K562 (cell line): ENCODE measurements around the gene PLAC8L1. TPM values are rescaled to one million over a fixed set of nuclear protein-coding genes. Genes with fewer than 3 reads are reported as not detected.
A peak's percentile ranks its signal among the peaks of the same experiment; 100 is the strongest.

Experiments used
- EP400 ChIP-seq: fragments of 450-650 bp; IDR thresholded peaks from 2 replicates; pipeline ENCODE4 v1.6.1; 2017; ENCODE audit warnings: antibody characterized with exemption, mild to moderate bottlenecking, moderate library complexity
- ETV1 ChIP-seq: fragments of 450-650 bp; conservative IDR thresholded peaks from 2 replicates; pipeline ENCODE4 v1.6.1; 2016; ENCODE audit warnings: missing genetic modification characterization, control low read depth, low read depth, missing compliant biosample characterization
- GTF2A2 ChIP-seq: IDR thresholded peaks from 2 replicates; pipeline ENCODE4 v1.6.1; 2016; ENCODE audit warnings: mild to moderate bottlenecking, missing genetic modification characterization, missing compliant biosample characterization
- KAT8 ChIP-seq: fragments of 450-650 bp; IDR thresholded peaks from 2 replicates; pipeline ENCODE4 v1.6.1; 2016; ENCODE audit warnings: low read depth, mild to moderate bottlenecking
- LCOR ChIP-seq: sonication (generic); formaldehyde crosslinking; IDR thresholded peaks from 2 replicates; pipeline ENCODE4 v1.8.0; 2022; ENCODE audit warnings: mild to moderate bottlenecking, missing genetic modification reagents
- RCOR1 ChIP-seq, 2 experiments: IDR thresholded peaks; 2 replicates each; pipeline ENCODE4 v1.6.1; 2012; ENCODE audit warnings: low read depth in 2 of 2, low read length in 2 of 2, borderline replicate concordance in 1 of 2, improper control_type of control experiment in 1 of 2
- SMARCB1 ChIP-seq: IDR thresholded peaks from 2 replicates; pipeline ENCODE4 v1.6.1; 2011; ENCODE audit warnings: improper control_type of control experiment, low read depth; ENCODE audit not compliant: insufficient read length
- ZNF384 ChIP-seq: IDR thresholded peaks from 2 replicates; pipeline ENCODE4 v1.6.1; 2012; ENCODE audit warnings: low read depth, low read length, improper control_type of control experiment
- polyA plus RNA-seq, 8 experiments: library from polyadenylated mRNA; depleted of rRNA in 4 of 8; stranded (reverse) in 5 of 8; unstranded in 3 of 8; fragments of >200 nt; fragmentation: Nextera tagmentation in 2 of 8; fragmentation: Illumina TruSeq in 1 of 8; extraction: Ambion mirVana in 2 of 8; extraction: Trizol in 1 of 8; gene quantifications; 2 replicates each; pipeline versions ENCODE4 v1.2.1 to v1.2.3, GENCODE V29; 2011 to 2014; ENCODE audit warnings: inconsistent platforms in 1 of 8, missing spikeins in 1 of 8
- total RNA-seq, 7 experiments: library from RNA; depleted of rRNA in 6 of 7; stranded (reverse); fragments of >200 nt in 6 of 7; fragmentation: Illumina TruSeq in 2 of 7; extraction: Trizol in 2 of 7; gene quantifications; 2 replicates each; pipeline versions ENCODE4 v1.2.1 to v1.2.3, GENCODE V29; 2011 to 2021; ENCODE audit warnings: low replicate concordance in 1 of 7
- TF ChIP-seq, protein P1 (sequence below): fragments of 450-650 bp; IDR thresholded peaks from 2 replicates; pipeline ENCODE4 v1.6.1; 2016; ENCODE audit warnings: mild to moderate bottlenecking, moderate library complexity
- TF ChIP-seq, protein P2 (sequence below), 2 experiments: IDR thresholded peaks; 2 replicates each; pipeline ENCODE4 v1.6.1; 2011; ENCODE audit warnings: borderline replicate concordance in 1 of 2, control low read depth in 1 of 2, low read depth in 1 of 2, low read length in 1 of 2, mild to moderate bottlenecking in 1 of 2, mixed read lengths in 1 of 2, moderate library complexity in 1 of 2; ENCODE audit not compliant: insufficient read depth in 1 of 2, insufficient read length in 1 of 2, poor library complexity in 1 of 2, severe bottlenecking in 1 of 2; ENCODE audit errors: extremely low read depth in 1 of 2
- TF ChIP-seq, protein P3 (sequence below): sonication (generic); formaldehyde crosslinking; IDR thresholded peaks from 2 replicates; pipeline ENCODE4 v1.9.0; 2022; ENCODE audit warnings: mild to moderate bottlenecking, missing genetic modification reagents

The PLAC8L1 gene
- total and polyA plus RNA-seq, 9 of the 15 experiments (the other 6 are each of a cell fraction or from before 2014, with no cell fraction given) = 0.10 to 0.43 (median 0.26) TPM; not detected in 3

DNA sequence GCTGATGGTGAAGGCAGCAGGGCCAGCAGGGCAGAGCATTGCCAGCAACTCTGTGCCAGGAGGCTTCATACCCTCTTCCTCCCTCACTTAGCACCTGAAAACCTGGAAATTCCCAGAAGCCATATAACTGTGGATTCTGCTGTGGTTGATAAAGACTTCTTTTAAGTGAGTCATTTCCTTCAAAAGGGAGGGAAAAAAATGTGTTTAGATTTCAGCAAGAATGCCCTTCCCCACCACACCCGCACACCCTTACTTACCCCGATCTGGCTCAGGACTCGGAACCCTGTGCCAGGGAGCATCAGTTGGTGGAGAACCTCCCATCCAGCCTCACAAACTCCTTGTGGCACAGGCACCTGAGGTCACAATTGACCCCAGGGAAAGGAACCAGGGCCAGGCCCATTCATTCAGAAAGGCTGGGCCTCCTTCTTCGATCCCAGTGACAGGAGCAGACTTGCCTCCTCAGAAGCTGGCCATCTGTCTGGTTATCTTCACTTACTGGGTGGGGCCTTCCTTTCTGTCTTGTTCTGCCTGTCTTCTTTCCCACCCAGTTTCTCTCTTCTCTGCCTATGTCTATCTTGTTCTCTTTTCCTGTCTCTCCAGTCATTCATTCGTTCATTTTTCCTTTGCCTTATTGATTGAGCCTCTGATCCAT is 62.6 kb downstream of the PLAC8L1 start (continued):
- 0 out of 2 replicates have a peak, but pooled peaks have one; percentile 24 for TF ChIP-seq ZNF384
- 0 out of 4 replicates have a peak, but pooled peaks of 1 of the 2 experiments have one; percentile 30 for TF ChIP-seq RCOR1 (IDR thresholded peaks at IDR 0.05; ENCODE audit: borderline replicate concordance in 1 of 2, low read depth in 2 of 2, low read length in 2 of 2)
- no peak for TF ChIP-seq GTF2A2
- TF ChIP-seq, protein P1, sequence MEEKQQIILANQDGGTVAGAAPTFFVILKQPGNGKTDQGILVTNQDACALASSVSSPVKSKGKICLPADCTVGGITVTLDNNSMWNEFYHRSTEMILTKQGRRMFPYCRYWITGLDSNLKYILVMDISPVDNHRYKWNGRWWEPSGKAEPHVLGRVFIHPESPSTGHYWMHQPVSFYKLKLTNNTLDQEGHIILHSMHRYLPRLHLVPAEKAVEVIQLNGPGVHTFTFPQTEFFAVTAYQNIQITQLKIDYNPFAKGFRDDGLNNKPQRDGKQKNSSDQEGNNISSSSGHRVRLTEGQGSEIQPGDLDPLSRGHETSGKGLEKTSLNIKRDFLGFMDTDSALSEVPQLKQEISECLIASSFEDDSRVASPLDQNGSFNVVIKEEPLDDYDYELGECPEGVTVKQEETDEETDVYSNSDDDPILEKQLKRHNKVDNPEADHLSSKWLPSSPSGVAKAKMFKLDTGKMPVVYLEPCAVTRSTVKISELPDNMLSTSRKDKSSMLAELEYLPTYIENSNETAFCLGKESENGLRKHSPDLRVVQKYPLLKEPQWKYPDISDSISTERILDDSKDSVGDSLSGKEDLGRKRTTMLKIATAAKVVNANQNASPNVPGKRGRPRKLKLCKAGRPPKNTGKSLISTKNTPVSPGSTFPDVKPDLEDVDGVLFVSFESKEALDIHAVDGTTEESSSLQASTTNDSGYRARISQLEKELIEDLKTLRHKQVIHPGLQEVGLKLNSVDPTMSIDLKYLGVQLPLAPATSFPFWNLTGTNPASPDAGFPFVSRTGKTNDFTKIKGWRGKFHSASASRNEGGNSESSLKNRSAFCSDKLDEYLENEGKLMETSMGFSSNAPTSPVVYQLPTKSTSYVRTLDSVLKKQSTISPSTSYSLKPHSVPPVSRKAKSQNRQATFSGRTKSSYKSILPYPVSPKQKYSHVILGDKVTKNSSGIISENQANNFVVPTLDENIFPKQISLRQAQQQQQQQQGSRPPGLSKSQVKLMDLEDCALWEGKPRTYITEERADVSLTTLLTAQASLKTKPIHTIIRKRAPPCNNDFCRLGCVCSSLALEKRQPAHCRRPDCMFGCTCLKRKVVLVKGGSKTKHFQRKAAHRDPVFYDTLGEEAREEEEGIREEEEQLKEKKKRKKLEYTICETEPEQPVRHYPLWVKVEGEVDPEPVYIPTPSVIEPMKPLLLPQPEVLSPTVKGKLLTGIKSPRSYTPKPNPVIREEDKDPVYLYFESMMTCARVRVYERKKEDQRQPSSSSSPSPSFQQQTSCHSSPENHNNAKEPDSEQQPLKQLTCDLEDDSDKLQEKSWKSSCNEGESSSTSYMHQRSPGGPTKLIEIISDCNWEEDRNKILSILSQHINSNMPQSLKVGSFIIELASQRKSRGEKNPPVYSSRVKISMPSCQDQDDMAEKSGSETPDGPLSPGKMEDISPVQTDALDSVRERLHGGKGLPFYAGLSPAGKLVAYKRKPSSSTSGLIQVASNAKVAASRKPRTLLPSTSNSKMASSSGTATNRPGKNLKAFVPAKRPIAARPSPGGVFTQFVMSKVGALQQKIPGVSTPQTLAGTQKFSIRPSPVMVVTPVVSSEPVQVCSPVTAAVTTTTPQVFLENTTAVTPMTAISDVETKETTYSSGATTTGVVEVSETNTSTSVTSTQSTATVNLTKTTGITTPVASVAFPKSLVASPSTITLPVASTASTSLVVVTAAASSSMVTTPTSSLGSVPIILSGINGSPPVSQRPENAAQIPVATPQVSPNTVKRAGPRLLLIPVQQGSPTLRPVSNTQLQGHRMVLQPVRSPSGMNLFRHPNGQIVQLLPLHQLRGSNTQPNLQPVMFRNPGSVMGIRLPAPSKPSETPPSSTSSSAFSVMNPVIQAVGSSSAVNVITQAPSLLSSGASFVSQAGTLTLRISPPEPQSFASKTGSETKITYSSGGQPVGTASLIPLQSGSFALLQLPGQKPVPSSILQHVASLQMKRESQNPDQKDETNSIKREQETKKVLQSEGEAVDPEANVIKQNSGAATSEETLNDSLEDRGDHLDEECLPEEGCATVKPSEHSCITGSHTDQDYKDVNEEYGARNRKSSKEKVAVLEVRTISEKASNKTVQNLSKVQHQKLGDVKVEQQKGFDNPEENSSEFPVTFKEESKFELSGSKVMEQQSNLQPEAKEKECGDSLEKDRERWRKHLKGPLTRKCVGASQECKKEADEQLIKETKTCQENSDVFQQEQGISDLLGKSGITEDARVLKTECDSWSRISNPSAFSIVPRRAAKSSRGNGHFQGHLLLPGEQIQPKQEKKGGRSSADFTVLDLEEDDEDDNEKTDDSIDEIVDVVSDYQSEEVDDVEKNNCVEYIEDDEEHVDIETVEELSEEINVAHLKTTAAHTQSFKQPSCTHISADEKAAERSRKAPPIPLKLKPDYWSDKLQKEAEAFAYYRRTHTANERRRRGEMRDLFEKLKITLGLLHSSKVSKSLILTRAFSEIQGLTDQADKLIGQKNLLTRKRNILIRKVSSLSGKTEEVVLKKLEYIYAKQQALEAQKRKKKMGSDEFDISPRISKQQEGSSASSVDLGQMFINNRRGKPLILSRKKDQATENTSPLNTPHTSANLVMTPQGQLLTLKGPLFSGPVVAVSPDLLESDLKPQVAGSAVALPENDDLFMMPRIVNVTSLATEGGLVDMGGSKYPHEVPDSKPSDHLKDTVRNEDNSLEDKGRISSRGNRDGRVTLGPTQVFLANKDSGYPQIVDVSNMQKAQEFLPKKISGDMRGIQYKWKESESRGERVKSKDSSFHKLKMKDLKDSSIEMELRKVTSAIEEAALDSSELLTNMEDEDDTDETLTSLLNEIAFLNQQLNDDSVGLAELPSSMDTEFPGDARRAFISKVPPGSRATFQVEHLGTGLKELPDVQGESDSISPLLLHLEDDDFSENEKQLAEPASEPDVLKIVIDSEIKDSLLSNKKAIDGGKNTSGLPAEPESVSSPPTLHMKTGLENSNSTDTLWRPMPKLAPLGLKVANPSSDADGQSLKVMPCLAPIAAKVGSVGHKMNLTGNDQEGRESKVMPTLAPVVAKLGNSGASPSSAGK = peak; percentile 70
- no peak; the same call in 1 of the 2 replicates for TF ChIP-seq LCOR (CRISPR knock-in tag)
- TF ChIP-seq, protein P2, sequence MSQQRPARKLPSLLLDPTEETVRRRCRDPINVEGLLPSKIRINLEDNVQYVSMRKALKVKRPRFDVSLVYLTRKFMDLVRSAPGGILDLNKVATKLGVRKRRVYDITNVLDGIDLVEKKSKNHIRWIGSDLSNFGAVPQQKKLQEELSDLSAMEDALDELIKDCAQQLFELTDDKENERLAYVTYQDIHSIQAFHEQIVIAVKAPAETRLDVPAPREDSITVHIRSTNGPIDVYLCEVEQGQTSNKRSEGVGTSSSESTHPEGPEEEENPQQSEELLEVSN (IDR thresholded peaks at IDR 0.05; ENCODE audit: borderline replicate concordance in 1 of 2, extremely low read depth in 1 of 2, insufficient read depth in 1 of 2, insufficient read length in 1 of 2, low read depth in 1 of 2, low read length in 1 of 2, poor library complexity in 1 of 2, severe bottlenecking in 1 of 2) = peak; percentile 21 to 77
- TF ChIP-seq EP400 = peak; percentile 24; the same call in 1 of the 2 replicates
- TF ChIP-seq, protein P3, sequence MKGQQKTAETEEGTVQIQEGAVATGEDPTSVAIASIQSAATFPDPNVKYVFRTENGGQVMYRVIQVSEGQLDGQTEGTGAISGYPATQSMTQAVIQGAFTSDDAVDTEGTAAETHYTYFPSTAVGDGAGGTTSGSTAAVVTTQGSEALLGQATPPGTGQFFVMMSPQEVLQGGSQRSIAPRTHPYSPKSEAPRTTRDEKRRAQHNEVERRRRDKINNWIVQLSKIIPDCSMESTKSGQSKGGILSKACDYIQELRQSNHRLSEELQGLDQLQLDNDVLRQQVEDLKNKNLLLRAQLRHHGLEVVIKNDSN (CRISPR knock-in tag) = no peak
- no peak for TF ChIP-seq ETV1 (tag)
- no peak for TF ChIP-seq SMARCB1
- no peak for TF ChIP-seq KAT8
